Aorta (tissue), 4 donors: Measurements from ENCODE around the gene SCN2A. TPM values are rescaled to one million over a fixed set of nuclear protein-coding genes. Genes with fewer than 3 reads are reported as not detected.

Experiments used
- polyA plus RNA-seq, 2 donors: library from polyadenylated mRNA; stranded (reverse); fragments of 200-250 nt; gene quantifications; one replicate each; pipeline ENCODE4 v1.2.3, GENCODE V29; 2013
- total RNA-seq, 2 donors: library from RNA; stranded (reverse); fragmentation: NEBNext Ultra II Directional; extraction: Animal tissue kit (Norgen Biotek cat#: 25700); gene quantifications; one replicate each; pipeline ENCODE4 v1.2.1, GENCODE V29; 2021
- donor health status: healthy with polysubstance abuse.
- donor health status: Bipolar disorder and iron deficiency.
- donor health status: DM: no; HTN: no; CAD: no.
- donor health status: DM: yes; HTN: yes; CAD: no.

The SCN2A gene
- total and polyA plus RNA-seq, 4 donors, result 0.15 to 0.81 (median 0.63) TPM; not detected in 1

Other genes with a start within 250 kb of the SCN2A start
- gene SCN3A, start 35.4 kb upstream of the SCN2A start, total RNA-seq, result 10 to 100 TPM in 1 of 2 donors, 1 to 10 TPM in 1; 2.4 to 19.3 TPM
- gene SCN3A, start 35.4 kb upstream of the SCN2A start, polyA plus RNA-seq, result under 1 TPM; 0.08 to 0.38 TPM
- 1 to 10 TPM; 3.7 to 5.4 TPM for gene CSRNP3, start 230.3 kb downstream of the SCN2A start, total RNA-seq
- under 1 TPM; 0.20 to 0.38 TPM for gene CSRNP3, start 230.3 kb downstream of the SCN2A start, polyA plus RNA-seq